CD4-positive, alpha-beta T cell treated with Interleukin-17A for 1 hour (primary cell): ENCODE results near the gene OTULINL.

Source experiments
- DNase-seq: peaks from one replicate; pipeline ENCODE4 v3.0.0-alpha.2; 2020

OTULINL gene

DNA sequence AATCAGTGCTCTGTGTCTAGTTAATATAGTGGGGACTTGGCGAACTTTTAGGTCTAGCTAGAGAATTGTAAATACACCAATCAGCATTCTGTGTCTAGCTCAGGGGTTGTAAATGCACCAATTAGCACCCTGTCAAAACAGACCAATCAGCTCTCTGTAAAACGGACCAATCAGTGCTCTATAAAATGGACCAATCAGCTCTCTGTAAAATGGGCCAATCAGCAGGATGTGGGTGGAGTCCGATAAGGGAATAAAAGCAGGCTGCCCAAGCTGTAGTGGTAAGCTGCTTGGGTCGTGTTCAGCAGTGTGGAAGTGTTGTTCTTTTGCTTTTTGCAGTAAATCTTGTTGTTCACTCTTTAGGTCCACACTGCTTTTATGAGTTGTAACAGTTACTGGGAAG lies 3.6 kb upstream of the OTULINL start:
- DNase-seq = no peak

DNA sequence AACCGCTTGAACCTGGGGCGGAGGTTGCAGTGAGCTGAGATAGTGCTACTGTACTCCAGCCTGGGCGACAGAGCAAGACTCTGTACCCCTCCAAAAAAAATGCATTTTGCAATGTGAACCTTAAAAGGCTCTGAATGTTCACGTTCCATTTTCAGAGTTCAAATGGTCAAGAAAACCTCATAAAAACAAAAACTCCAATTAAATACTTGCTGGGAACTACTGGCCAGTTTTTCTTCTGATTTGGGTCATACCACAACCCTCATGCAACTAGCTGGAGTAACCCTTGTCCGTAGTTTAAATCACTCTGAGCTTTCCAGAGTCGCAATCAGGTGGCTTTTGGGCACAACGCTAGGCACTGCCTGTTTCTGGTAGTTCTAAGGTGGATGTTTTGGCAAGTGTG lies 2.3 kb upstream of the OTULINL start:
- no peak for DNase-seq

DNA sequence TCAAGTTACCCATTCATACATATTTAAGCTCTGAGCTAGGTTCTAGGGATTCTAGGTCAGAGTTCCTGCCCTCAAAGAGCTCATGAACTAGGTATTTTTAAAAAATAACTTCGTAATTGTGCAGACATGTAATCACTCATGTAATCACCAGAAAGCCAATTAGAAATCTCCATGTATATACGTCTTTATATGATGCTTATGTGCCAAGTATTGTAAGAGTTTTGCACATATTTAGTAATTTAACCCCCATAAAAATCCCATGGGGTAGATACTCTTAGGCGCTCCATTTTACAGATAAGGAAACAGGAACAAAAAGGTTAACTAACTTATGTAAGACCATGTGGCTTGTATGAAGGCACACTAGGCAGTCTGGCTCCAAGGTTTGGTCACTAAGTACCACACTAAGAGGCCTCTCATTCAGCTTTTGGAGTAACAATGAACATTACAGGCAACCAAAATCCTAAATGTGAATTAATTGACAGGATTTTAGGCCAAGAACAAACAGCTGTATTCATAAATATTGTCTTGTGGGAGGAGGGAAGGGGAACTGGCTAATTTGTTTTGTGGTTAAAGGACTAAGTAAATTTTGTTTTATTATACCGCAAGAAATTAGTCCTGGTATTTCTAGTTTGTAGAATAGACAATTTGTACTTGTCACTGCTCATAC lies 1.7 kb upstream of the OTULINL start:
- DNase-seq = no peak

DNA sequence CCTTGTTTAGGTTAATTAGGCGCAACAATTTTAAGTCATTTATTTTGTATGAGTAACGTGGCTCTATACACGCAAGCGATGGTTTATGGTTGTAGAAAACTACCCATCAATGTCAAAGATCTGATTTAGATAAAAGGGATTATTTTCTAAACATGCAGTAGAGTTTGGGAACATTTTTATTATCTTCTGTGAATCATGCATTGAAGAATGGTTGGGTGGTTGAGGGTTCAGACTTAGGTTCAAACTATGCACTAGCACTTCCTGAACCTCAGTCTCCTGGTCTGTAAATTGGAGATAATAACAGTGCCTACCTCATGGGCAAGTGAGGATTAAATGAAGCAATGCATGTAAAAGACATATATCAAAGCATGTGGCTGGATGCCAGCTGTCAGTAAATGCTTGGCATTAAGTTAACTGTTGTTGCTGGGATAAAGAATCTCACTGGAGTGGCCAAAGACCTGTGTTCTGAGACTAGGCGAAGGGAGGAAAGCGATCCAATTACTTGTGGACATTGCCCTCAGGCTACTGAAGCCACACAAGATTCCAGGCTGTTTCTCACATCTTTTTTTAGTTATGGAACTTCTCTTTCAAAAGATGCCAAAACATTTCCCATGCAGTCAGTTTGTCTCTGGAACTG lies 1.1 kb upstream of the OTULINL start:
- DNase-seq = no peak

DNA sequence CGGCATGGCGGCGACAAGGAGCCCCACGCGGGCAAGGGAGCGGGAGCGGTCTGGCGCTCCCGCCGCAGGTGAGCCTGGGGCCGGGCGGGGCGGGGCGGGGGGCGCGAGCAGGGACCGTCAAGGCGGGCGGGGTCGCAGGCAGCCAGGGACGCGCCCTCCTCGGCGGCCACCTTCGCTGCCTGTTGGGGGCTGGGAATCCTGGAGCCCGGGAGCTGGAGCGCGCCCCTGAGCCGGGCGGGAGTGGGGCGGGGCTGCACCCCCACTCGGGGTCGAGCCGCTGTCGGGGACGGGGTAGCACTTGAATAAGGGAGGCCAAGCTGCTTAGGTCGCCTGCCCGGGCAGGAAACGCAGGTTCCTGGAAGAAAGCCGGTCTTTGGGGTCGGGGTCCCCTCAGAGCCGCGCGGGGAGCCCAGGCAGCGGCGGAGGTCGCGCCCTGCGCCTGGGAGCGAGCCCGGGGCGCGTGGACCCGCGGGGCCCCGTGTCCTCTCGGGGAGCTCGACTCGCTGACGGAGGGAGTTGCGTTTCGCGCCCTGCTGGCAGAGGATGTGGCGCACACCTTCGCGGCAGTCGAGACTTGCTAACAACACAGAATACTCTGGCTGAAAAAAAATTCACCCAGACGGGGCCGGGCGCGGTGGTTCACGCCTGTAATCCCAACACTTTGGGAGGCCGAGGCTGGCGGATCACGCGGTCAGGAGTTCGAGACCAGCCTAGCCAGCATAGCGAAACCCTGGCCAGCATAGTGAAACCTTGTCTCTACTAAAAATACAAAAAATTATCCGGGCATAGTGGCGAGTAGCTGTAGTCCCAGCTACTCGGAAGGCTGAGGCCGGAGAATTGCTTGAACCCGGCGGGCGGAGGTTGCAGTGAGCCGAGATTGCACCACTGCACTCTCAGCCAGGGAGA lies 552 bp downstream of the OTULINL start:
- peak; percentile 88 for DNase-seq

DNA sequence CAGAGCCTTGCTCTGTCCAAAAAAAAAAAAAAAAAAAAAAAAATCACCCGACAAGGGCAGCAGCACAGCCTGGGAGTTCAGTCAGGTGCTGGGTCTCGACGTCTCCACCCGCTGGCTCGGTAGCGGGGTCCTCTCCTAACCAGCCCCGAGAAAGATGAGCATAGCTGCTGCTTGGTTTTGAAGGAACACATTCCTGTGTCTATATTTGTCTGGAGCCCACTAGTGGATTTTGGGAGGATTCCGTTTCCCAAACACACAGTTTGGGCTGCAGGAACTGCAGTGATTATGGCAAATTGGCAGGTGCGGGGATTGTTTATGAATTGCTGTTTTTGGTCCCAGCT lies 1.2 kb downstream of the OTULINL start:
- DNase-seq = no peak

DNA sequence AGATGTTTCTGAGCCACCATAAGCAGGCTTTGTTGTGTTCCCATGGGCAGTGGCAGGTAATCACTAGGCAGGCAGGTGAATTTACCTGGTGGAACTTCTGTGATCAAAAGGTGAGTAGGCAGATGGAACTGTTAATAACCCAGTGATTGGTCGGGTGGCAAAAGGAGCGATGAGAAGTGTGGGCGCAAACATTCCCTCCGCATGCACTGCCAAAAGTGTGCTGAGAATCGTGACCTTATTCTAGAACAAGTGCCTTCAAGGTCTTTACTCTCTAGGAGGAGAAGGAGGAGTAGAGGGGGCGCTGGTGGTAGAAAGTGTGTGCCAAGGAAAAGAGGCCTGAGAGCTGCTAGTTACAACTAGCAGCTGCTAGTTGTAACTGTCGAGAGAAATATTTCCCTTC lies 3.3 kb downstream of the OTULINL start:
- no peak for DNase-seq

DNA sequence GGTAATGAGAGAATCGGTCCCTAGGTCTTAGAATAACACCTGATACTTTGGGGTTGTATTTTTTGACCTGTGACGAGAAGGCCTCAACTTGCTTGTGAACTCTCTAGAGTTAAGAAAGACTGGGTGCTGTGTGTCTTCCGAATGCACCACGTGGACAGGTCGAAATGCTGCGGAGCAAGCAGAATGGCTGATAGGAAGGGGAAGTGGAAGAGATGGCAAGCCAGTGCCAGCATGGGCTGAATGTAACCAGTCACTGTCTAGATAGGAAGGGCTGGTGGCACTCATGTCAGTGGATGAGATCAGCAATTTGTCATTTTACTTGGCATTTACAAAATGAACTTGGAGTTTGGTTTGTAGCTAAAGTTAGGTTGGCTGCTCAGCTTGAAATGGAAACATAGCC lies 5.6 kb downstream of the OTULINL start:
- no peak for DNase-seq

DNA sequence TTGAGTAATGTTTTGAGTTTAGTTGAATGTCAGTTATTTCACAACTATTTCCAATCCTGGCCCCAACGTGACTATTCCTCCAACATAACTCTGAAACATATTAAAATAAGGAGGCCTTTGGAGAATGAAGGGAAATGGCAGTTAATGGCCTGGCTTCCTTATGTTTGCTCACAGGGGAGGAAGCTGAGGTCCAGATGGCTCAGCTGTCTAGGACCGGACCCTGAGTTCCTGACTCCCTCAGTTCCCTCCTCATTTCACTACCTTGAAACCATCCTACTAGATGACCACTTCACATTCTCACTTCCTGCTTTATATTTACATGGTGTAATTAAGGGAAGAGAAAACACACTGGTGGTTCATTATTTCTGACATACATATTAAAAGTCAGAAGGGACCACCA lies 6.6 kb downstream of the OTULINL start:
- no peak for DNase-seq

DNA sequence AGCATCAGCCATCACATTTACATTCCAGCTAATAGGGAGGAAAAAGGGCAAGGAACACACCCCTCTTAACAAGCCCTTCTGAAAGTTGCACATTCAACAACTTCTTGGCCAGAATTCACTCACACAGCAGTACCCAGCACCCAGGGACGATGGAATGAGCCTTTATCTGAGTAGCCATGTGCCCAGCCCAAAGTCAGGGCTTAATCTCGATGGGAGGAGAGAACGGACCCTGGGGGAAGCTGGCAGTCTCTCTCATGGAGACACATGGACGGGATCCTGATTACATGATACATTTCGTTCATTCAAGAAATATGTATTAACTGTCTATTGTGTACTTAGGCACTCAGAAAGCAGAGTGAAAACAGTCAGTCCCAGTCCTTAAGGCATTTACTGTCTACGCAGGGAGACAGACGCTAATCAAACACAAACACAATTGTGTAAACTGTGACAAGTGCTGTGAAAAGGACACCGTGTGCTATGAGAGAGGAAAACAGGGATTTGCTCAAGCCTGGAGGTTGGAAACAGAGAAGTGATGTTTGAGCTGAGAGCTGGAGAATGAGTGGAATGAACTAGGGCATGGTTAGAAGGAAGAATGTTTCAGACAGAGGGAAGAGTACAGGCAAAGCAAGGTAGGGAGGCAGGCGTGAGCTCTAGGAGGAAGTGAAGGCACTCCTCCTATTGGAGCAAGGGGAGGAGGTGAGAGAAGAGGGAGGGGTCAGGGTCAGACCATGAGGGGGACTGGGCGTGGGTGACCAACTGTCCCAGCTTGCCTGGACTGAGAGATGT lies 7.4 kb downstream of the OTULINL start:
- DNase-seq = no peak

DNA sequence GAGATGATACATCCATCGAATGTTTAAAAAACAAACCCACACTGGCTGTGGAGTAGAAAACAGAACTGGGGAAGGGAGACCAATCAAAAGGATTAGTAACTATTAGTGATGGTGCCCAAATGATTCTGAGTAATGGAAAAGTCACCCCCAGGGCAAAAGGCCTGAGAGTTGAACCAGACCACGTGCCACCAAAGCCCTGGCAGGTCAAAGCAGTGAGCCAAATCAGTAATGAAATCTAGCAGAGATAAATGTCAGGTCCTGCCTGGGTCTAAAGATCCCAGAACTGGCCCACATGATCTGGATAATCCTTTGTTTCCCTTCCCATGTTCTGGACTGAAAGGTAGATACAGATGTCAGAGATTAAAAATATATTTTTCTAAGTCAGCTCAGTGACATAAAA lies 9.4 kb downstream of the OTULINL start:
- no peak for DNase-seq

DNA sequence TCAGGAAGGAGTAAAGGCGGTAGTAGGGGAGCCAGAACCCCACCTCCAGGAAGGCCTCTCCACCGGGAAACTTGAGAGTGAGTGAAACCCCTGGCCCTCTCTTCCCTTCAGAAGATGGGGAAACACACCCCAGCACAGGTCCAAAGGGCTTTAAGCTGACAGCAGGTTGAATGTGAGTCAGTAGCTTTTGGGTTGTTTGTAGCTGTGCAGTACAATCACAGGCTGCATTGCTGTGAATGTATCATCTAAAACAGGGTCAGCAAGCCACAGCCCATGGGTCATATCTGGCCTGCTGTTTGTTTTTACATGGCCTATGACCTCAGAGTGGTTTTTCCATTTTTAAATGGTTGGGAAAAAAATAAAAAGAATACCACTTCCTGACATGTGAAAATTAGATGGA lies 10.0 kb downstream of the OTULINL start:
- no peak for DNase-seq

DNA sequence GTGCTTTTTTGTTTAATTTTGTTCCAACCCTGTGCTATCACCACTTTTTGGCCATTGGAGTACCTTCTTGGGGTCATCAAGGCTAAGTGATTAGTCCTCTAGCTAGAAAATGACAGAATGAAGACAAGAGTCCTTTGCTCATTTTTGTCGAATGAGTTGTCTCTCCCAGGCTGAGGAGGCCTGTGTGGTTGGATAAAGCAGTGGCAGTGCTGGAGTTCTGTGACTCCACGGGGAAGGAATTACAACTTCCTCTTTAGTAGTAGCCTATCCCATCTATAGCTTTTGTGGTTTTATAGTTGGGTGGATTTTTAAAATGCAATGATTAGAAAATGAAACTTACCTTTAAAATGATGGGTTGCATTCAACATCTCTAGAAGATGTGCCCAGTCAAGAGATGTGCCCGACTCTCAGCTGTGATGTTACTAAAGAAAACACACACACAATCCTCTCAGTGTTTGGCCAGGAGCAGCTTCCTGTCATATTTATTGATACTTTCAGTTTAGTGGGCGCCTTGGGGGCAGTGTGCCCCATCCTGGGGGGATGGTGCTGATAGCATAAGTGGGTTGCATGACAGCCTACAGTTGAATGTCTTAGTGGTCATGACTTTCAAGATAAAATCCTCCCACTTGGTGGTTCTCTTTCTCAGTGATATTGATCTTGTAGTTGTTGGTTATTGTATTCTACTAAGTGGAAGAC lies 11.9 kb downstream of the OTULINL start:
- peak; percentile 49 for DNase-seq

DNA sequence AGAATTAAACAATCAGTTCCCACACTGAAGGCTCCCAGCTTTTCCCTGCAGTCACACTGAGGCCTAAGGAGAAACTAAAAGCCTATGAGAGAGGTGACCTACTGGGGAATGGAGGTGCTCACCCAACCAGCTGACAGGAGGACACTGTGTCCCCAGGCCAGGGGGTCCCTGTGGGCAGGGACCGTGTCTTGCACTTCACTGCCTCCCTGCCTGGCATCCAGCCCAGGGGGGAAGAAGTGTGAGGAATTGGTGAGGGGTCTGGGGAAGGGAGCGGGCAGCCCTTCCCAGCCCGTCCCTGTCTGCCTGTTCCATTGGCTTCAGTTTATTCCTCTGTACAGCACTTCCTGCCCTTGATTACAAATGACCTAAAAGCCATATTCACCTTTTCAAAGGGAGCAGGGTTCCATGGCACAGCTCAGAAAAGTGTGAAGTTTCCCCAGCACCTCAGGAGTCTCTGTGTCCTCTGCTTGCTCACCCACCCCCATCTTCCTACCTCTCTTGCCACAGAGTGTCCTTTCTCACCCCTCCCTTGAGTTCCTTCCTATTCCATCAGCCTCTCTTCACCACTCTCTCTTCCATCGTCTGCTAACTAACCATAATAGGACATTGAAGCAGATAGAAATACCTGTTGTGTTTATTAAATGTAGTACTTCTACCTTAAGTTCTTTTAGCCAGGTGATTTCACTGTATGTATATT lies 12.9 kb downstream of the OTULINL start:
- peak; percentile 32 for DNase-seq

DNA sequence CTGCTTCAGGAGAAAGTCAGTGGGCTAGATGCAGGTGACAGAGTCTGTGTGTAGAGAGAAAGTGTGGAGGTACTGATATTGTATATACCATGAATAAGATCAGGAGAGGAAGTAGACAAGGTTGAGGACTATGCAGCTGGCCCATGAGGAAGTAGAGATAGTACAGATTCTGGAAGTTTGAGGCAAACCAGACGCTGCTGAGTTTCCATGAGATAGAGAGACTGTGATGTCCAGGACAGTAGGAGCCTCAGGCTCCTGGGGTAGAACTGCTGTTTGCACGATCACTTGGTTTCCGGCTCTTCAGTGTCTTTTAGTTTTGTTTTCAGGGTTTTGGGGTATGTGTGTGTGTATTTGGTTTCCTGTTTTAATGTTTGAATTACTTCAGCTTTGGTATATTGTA lies 13.6 kb downstream of the OTULINL start:
- DNase-seq = peak; percentile 69

DNA sequence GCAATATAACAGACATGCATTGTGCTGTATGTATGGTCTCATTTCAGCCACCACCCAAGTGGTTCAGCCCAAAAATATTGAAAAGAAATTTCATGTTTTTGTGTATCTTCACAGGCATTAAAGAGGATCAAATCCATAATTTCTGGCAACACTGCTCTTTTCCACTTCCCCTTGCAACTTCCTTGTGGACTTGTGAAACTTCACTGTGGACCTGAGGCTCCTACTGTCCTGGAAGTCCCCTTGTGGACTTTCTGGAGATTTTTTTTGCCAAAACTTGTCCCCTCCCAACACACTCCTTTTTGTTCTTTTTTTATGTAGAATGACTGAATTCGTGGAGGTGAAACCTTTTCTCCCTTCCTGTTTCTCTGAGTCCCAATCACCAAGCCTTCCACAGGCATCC lies 14.3 kb downstream of the OTULINL start:
- no peak for DNase-seq

DNA sequence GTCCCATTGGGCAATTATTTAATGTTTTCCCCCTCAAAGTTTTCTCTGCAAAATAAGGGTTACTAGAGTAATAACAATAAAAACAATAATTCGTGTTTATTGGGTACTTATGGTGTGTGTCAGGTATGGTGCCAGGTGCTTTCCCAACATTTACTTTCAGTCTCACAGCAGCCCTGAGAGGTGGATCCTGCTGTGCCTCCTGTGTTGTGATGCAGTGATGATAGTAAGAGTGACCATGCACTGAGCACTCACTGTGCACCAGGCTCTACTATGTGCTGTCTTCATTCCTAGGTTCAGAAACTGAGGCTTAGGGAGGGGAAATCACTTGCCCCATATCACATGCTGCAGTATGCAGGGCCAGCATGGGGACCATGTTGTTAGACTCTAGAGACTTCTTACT lies 15.5 kb downstream of the OTULINL start:
- DNase-seq = no peak

DNA sequence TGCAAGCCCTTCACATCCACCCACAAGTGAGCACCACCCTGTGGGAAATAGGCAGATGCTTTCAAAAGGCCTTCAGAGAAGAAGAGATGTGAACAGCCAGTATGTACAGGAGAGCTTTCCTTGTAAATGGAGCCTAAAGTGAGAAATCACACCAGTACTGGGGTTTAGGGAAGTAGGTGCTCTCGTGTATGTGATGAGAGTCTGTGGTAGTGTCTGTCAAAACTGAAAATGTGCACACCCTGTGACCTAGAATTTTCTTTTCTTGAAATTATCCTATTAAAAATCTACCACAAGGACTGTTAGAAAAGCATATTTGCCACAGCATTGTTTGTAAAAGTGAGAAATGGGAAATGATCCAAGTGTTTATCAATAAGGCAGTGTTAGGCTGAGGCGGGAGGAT lies 16.6 kb downstream of the OTULINL start:
- DNase-seq = no peak

DNA sequence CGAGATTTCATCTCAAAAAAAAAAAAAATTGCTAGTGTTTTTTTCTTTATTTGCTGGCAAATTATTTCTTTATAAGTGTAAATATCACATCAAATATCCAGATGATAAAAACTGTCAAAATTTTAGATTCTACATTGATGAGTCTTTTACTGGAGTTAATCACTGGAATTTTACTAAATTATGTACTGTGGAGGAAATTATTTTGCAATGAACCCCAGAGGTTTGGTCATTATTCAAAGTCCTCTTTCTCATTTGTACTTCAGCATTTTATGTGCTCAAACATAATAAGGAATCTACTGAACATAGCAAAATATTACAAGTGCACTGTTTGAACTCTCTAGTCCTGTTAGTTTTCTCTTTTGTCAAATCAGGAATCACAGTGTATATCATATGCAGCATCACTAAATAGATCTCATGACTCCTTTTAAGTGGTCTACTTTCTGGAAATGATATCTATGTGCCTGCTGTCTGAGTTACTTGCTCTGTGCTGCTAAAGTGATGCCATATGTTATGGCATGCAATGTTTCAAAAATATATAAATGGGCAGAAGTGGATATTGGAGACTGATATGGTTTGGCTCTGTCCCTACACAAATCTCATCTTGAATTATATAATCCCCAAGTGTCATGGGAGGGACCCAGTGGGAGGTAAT lies 18.0 kb downstream of the OTULINL start:
- DNase-seq = no peak

DNA sequence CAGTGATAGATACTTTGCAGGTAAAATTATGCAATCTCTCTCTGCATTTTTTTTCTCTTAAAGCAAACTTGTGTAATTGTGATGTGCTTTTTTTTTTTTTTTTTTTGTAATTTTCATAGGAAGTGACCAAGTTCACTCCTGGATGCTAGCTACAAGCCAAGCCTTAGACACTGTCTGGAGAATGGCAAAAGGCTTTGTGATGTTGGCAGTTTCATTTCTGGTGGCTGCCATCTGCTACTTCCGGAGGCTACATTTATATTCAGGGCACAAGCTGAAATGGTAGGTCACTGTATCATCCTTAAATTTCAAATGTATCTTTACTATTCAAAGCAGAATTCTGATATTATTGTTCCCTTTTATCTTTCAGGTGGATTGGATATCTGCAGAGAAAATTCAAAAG lies 19.3 kb downstream of the OTULINL start:
- DNase-seq = no peak

DNA sequence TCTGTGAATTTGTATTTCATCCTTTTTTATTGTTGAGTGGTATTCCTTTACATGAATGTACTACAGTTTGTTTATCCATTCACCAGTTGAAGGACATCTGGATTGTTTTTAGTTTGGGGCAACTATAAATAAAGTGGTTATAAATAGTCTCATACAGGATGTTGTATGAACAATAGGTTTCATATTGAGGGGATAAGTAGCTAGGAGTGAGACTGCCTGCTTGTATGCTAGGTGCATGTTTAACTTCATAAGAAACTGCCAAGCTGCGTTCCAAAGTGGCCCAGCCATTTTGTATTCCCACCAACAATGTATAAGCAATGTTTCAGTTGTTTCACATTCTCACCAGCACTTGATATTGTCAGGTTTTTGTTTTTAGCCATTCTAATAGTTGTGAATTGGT lies 21.5 kb downstream of the OTULINL start:
- DNase-seq = no peak

DNA sequence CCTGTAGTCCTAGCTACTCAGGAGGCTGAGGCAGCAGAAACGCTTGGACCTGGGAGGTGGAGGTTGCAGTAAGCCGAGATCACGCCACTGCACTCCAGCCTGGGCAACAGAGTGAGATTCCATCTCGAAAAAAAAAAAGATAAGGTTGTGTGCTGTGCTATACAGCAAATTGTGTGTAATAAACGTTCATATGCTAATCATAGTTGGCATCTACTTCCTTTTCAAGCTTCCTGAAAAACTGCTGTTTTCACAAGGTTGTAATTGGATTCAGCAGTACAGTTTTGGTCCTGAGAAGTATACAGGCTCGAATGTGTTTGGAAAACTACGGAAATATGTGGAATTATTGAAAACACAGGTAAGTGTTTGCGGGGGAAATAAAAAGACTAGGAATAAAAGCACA lies 25.5 kb downstream of the OTULINL start:
- no peak for DNase-seq
